Bronchial epithelial cell (primary cell): ENCODE measurements around the gene WFDC6. TPM values are rescaled to one million over a fixed set of nuclear protein-coding genes. Genes with fewer than 3 reads are reported as not detected.
A peak's percentile ranks its signal among the peaks of the same experiment; 100 is the strongest.

Experiments
- DNase-seq: peaks from one replicate; pipeline ENCODE4 v3.0.0-alpha.2; 2010; ENCODE audit warnings: low read depth
- FAIRE-seq: peaks from 2 replicates; lab custom pipeline; 2011; peaks lifted over from hg19 to GRCh38; lab: Jason Lieb, UNC
- H3K27me3 ChIP-seq: 2 replicates; pipeline ENCODE4 v1.5.1; 2011; ENCODE audit warnings: low read length; ENCODE audit not compliant: control insufficient read depth, insufficient read depth
- H3K36me3 ChIP-seq: 2 replicates; pipeline ENCODE4 v1.5.1; 2011; ENCODE audit warnings: low read length; ENCODE audit not compliant: control insufficient read depth, insufficient read depth
- H3K4me3 ChIP-seq: 2 replicates; pipeline ENCODE4 v1.5.1; 2011; ENCODE audit warnings: mild to moderate bottlenecking, low read depth, low read length, control low read depth
- total RNA-seq: library from RNA; depleted of rRNA; stranded (reverse); fragments of >200 nt; gene quantifications from 2 replicates; pipeline ENCODE4 v1.2.1, GENCODE V29; 2014
- TF ChIP-seq, protein P1 (sequence below): IDR thresholded peaks from 2 replicates; pipeline ENCODE4 v1.5.1; 2011; ENCODE audit warnings: mild to moderate bottlenecking, moderate library complexity, low read length, control low read depth, inconsistent platforms; ENCODE audit not compliant: insufficient read depth, severe bottlenecking

WFDC6 gene
- total RNA-seq, 1 donor from 2014 or later = not detected

GRCh38 chr20:45552456-45552855 is 13.2 kb upstream of the WFDC6 start:
- H3K4me3 ChIP-seq = no peak overlapping the region
- TF ChIP-seq, protein P1, sequence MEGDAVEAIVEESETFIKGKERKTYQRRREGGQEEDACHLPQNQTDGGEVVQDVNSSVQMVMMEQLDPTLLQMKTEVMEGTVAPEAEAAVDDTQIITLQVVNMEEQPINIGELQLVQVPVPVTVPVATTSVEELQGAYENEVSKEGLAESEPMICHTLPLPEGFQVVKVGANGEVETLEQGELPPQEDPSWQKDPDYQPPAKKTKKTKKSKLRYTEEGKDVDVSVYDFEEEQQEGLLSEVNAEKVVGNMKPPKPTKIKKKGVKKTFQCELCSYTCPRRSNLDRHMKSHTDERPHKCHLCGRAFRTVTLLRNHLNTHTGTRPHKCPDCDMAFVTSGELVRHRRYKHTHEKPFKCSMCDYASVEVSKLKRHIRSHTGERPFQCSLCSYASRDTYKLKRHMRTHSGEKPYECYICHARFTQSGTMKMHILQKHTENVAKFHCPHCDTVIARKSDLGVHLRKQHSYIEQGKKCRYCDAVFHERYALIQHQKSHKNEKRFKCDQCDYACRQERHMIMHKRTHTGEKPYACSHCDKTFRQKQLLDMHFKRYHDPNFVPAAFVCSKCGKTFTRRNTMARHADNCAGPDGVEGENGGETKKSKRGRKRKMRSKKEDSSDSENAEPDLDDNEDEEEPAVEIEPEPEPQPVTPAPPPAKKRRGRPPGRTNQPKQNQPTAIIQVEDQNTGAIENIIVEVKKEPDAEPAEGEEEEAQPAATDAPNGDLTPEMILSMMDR = no peak
- FAIRE-seq = no peak
- no peak for DNase-seq
- peaks cover 4% of the 10 kb centered on the region for H3K27me3 ChIP-seq
- no peaks in the 10 kb centered on the region for H3K36me3 ChIP-seq

DNA sequence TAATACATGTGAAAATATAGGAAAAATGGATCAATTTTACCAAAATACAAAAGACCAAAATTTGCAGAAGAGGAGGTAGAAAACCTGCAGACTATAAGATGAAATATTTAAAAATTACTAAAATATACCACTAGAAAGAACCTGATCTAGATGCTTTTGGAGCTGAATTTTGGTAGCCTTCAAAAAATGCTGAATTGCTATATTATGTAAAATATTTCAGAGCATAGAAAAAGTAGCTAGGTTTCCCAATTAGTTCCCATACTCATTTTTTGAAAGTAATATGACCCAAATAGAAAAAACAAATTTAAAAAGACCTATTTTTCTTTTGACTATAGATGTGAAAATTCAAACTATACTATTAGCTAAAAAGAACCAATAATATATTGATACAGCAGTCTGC is 11.5 kb upstream of the WFDC6 start:
- H3K4me3 ChIP-seq = no peak overlapping the region
- H3K36me3 ChIP-seq = no peaks in the 10 kb centered on the region
- FAIRE-seq (no peak), DNase-seq (no peak)
- TF ChIP-seq, protein P1 = no peak
- H3K27me3 ChIP-seq = peaks cover 8% of the 10 kb centered on the region

- FAIRE-seq = no peak
- Histone ChIP-seq H3K4me3 (no peak overlapping the region), H3K27me3 (peaks cover 6% of the 10 kb centered on the region), H3K36me3 (no peaks in the 10 kb centered on the region)
- TF ChIP-seq, protein P1 = no peak
- DNase-seq = no peak
Measured at GRCh38 chr20:45548410-45548809, 9.1 kb upstream of the WFDC6 start.

DNA sequence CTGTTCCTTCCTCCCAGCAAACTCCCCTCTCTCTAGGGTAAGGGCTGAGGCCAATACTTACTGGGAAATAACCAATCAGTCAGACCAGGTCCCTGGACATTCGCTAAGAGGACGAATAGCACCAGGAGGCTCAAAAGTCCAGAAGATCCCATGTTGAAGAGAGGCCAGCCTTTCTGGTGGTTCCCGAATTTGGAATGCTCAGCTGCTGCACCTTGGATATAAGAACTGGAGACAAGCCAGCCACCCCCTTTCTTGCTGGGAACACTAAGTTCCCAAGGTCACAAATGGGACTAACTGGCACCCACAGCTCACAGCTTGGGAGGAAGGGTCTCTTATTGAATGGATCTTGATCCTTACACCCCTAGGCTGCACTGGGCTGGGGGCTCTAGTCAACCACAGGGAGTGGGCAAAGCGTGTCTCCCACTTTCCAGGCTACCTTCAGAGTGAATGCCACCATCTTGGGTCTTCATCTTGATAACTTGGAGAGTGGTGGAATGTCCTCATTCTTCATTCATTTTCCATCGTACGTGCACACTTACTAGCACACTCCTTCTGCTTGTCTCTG is 8.0 kb upstream of the WFDC6 start, which contains the start of gene EPPIN:
Gene EPPIN, minus strand, starts transcription at position 196 of the 565 bp plus-strand sequence. Its CDS starts 44 bp downstream, at position 152.
- TF ChIP-seq, protein P1 = no peak
- FAIRE-seq (no peak), DNase-seq (no peak)
- H3K27me3 ChIP-seq = peaks cover 6% of the 10 kb centered on the region
- H3K4me3 ChIP-seq = no peak within 1 kb of the TSS
- no peaks in the 10 kb centered on the region for H3K36me3 ChIP-seq

DNA sequence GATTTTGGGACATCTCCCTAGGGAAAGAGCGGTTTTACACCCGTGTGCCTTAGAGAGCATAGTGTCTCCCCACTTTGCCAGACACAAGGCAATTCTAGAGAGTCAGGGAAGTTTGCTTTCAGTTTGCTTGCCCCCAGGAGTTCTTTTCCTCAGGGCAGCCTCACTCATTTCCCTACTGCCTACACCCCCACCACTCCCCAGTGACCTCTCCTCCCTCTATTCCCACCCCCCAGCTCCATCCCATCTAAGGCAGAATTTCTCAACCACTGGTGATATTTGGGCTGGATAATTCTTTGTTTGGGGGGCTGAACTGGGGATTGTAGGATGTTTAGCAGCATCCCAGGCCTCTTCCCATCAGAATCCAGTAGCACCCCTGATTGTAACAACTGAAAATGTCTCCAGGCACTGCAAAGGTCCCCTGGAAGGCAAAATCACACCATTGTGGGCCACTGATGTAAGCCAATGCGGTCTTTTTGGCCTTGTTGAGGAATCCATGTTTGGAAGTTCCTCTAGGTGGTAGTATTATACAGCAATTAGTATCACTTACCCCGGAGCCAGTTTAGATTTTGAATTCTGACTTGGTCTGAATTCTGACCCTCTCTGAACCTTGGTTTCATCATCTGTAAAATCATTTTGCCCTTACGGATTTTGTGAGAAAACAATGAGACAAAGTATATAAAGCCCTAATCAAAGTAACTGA is 6.6 kb upstream of the WFDC6 start:
- peak; percentile 42 for DNase-seq
- TF ChIP-seq, protein P1 = peak; percentile 36
- no peak for FAIRE-seq
- peaks cover 6% of the 10 kb centered on the region for H3K27me3 ChIP-seq
- no peaks in the 10 kb centered on the region for H3K36me3 ChIP-seq
- no peak overlapping the region for H3K4me3 ChIP-seq
